Astrocyte of the spinal cord (primary cell): ENCODE measurements around the gene TYROBP.

Experiments
- DNase-seq: peaks from one replicate; pipeline ENCODE4 v3.0.0; 2011; ENCODE audit warnings: low read depth, low spot score
- H3K4me3 ChIP-seq: 2 replicates; pipeline ENCODE4 v1.5.1; 2011; ENCODE audit warnings: low read depth, mild to moderate bottlenecking, low read length, moderate library complexity
- CTCF ChIP-seq: IDR thresholded peaks from 2 replicates; pipeline ENCODE4 v1.5.1; 2012; ENCODE audit warnings: low read depth, mild to moderate bottlenecking, low read length, inconsistent platforms
- in situ Hi-C: cut with HindIII; loops from 2 replicates; pipeline ENCODE4 v1.10.0; 2017; ENCODE audit warnings: low sequenced_read_pairs

TYROBP gene

GRCh38 chr19:35943321-35944301 lies 35.5 kb upstream of the TYROBP start:
- DNase-seq = no peak
- TF ChIP-seq CTCF = no peak
- in situ Hi-C loops = no loop called here
- no peak overlapping the region for H3K4me3 ChIP-seq

GRCh38 chr19:35942235-35942634 lies 34.1 kb upstream of the TYROBP start:
- no peak for TF ChIP-seq CTCF
- in situ Hi-C loops = no loop called here
- no peak overlapping the region for H3K4me3 ChIP-seq
- no peak for DNase-seq

DNA sequence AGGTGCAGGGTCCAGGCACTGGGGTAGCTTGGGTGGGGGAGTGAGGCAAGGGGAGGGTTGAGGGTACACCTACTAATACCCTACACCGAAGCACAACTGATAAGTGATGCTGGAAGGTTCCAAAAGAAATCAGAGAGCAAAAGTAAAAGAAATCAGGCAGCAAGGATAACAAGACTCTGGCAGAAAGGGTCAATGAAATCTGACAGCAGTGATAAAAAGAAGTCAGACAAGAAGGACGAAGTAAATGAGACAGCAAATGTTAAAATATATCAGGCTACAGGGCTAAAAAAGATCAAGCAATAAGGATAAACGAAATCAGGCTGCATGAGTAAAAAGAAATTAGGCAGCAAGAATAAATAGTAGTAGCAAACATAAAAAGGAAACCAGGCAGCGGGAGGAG lies 32.7 kb upstream of the TYROBP start:
- no peak for DNase-seq
- no peak overlapping the region for H3K4me3 ChIP-seq
- no peak for TF ChIP-seq CTCF
- in situ Hi-C loops = no loop called here

GRCh38 chr19:35940078-35940775 lies 32.1 kb upstream of the TYROBP start:
- no peak for TF ChIP-seq CTCF
- H3K4me3 ChIP-seq = no peak overlapping the region
- DNase-seq = no peak
- in situ Hi-C loops = no loop called here

DNA sequence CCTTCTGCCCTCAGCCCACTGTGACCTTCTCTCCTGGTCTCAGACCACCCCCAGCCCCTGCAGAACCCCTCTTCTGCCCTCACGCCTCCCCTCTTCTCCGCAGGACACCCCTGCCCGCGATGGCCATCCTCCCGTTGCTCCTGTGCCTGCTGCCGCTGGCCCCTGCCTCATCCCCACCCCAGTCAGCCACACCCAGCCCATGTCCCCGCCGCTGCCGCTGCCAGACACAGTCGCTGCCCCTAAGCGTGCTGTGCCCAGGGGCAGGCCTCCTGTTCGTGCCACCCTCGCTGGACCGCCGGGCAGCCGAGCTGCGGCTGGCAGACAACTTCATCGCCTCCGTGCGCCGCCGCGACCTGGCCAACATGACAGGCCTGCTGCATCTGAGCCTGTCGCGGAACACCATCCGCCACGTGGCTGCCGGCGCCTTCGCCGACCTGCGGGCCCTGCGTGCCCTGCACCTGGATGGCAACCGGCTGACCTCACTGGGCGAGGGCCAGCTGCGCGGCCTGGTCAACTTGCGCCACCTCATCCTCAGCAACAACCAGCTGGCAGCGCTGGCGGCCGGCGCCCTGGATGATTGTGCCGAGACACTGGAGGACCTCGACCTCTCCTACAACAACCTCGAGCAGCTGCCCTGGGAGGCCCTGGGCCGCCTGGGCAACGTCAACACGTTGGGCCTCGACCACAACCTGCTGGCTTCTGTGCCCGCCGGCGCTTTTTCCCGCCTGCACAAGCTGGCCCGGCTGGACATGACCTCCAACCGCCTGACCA lies 31.4 kb upstream of the TYROBP start:
- no peak for TF ChIP-seq CTCF
- DNase-seq = no peak
- no peak overlapping the region for H3K4me3 ChIP-seq
- in situ Hi-C loops = no loop called here
